Measurements from ENCODE around the gene MRPL43.

DNA sequence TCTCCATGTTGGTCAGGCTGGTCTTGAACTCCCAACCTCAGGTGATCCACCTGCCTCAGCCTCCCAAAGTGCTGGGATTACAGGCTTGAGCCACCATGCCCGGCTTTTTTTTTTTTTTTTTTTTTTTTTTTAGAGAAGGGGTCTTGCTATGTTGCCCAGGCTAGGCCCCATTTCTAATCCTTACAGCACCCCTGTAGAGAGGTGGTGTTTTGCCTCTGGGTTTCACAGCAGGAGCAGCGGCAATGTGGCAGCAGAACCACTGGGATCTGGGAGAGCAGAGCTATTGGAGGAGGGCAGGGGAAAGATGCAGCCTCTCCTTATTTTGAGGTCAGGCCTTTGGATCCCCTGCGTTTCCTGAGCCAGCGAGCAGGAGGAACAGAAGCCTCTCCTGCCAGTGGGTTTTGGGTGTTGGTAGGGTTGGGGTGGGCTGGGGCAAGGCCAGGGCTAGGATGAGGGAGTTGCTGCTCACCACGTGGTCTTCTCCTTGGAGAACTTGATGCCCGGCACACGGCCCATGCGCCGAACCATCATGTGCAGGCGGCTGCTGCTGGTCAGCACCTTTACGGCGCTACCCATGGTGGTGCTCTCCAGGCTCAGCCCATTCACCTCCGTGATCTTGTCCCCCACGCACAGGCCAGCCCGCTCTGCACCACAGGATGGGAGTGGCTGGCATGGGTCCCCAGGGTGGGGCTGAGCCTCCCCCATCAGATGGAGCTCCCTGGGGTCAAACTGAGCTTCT is 35.8 kb upstream of the MRPL43 start:
- TF ChIP-seq, protein P1, sequence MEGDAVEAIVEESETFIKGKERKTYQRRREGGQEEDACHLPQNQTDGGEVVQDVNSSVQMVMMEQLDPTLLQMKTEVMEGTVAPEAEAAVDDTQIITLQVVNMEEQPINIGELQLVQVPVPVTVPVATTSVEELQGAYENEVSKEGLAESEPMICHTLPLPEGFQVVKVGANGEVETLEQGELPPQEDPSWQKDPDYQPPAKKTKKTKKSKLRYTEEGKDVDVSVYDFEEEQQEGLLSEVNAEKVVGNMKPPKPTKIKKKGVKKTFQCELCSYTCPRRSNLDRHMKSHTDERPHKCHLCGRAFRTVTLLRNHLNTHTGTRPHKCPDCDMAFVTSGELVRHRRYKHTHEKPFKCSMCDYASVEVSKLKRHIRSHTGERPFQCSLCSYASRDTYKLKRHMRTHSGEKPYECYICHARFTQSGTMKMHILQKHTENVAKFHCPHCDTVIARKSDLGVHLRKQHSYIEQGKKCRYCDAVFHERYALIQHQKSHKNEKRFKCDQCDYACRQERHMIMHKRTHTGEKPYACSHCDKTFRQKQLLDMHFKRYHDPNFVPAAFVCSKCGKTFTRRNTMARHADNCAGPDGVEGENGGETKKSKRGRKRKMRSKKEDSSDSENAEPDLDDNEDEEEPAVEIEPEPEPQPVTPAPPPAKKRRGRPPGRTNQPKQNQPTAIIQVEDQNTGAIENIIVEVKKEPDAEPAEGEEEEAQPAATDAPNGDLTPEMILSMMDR (IDR thresholded peaks at IDR 0.05) = no peak
- TF ChIP-seq POLR2A (IDR thresholded peaks at IDR 0.05) (no peak), EP300 (IDR thresholded peaks at IDR 0.05) (no peak)

Data from ovary (tissue), 3 donors.